GM12865 (cell line): ENCODE measurements around the gene CMC2.
A peak's percentile ranks its signal among the peaks of the same experiment; 100 is the strongest.

Source experiments
- DNase-seq: peaks from one replicate; pipeline ENCODE4 v3.0.0; 2010; ENCODE audit warnings: low read depth
- H3K4me3 ChIP-seq: 2 replicates; pipeline ENCODE4 v1.5.1; 2011; ENCODE audit warnings: mild to moderate bottlenecking, low read depth, low read length, control low read depth
- TF ChIP-seq, protein P1 (sequence below): IDR thresholded peaks from 2 replicates; pipeline ENCODE4 v1.5.1; 2011; ENCODE audit warnings: low read length, control low read depth, low read depth, inconsistent platforms; ENCODE audit not compliant: insufficient read depth; ENCODE audit errors: missing control alignments

CMC2 gene

DNA sequence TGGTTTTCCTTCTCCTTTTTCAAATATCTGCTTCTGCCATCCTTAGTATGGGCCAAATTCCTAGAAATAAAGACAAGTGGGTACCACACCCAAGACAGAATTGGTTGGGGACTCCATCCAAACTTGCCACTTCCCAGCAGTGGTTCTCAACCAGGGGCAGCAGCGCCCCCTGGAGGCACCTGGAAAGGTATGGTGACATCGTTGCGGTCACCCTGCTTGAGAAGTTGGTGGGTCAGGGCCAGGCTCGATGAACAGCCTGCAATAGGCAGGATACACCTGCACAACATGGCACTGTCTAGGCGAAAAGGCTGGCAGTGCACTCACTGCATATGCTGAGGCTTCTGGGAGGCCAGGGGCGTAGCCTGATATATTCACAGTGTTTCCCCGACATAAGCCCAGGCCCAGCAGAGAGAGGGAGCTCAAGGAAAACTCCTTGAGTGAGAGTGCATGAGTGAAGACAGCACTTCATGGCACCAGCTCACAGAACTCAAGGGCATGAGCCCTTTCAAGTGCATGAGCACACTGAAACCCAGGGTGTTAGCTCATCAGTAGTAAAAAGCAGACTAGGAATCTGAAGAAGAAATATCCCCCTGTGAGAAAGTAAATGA is 57.7 kb downstream of the CMC2 start:
- no peak overlapping the region for H3K4me3 ChIP-seq
- peak; percentile 61 for DNase-seq
- TF ChIP-seq, protein P1, sequence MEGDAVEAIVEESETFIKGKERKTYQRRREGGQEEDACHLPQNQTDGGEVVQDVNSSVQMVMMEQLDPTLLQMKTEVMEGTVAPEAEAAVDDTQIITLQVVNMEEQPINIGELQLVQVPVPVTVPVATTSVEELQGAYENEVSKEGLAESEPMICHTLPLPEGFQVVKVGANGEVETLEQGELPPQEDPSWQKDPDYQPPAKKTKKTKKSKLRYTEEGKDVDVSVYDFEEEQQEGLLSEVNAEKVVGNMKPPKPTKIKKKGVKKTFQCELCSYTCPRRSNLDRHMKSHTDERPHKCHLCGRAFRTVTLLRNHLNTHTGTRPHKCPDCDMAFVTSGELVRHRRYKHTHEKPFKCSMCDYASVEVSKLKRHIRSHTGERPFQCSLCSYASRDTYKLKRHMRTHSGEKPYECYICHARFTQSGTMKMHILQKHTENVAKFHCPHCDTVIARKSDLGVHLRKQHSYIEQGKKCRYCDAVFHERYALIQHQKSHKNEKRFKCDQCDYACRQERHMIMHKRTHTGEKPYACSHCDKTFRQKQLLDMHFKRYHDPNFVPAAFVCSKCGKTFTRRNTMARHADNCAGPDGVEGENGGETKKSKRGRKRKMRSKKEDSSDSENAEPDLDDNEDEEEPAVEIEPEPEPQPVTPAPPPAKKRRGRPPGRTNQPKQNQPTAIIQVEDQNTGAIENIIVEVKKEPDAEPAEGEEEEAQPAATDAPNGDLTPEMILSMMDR: peak; percentile 71

DNA sequence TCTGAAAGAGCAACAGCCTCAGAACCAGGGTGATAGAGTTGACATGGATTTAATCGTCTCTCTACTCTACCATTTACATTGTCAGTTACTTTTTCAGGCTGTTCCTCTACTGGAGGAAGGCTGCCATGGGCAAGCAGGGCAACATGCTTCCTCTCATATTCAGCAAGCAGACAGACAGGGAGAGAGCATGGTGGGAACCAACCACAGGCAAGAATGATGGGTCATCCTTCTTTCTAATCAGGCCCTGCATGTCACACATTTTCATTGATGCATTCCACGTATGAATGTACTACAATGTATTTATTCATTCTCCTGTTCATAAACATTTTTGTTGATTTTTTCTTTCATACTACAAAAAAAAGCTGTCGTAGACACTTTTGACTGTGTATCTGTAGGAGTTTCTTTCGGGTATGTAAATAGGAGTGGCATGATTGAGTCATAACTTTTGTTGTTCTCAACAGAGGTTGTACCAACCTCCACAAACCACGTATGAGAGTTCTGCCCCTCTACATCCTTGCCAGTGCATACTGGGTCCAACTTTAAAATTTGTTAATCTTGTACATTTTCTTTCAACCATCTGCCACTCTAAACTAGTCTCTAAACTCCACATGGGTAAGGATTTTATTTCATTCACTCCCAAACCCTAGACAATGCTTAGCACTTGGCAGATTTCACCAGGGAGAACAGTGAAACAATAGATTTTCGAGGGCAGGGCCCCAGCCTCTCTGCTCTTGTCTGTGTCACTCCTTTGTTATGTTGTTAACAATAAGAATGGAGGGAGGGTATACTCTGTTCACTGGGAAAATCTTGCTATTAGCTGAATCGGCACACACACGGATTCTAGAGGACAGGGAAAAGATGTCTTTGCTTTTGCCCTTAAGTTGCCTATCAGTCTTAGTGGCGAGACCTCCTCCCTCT is 58.7 kb downstream of the CMC2 start:
- H3K4me3 ChIP-seq: no peak overlapping the region
- DNase-seq: no peak
- TF ChIP-seq, protein P1: no peak

DNA sequence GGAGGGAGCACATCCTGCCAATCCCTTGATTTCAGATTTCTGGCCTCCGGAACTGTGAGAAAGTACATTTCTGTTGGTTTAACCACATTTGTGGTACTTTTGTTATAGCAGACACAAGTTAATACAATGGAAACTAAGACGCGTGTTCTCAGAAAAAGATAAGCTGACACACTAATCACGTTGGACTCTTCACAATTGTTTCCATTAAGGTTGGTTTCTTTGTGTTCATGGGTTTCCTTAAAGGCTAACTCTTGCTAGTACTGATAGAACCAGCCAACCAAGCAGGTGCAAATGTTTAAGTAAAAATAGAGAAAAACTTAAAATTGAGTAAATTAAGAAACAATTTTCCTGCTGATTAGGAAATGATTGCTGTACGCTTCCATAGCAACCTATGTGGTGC is 59.4 kb downstream of the CMC2 start:
- DNase-seq: no peak
- H3K4me3 ChIP-seq: no peak overlapping the region
- TF ChIP-seq, protein P1: no peak

DNA sequence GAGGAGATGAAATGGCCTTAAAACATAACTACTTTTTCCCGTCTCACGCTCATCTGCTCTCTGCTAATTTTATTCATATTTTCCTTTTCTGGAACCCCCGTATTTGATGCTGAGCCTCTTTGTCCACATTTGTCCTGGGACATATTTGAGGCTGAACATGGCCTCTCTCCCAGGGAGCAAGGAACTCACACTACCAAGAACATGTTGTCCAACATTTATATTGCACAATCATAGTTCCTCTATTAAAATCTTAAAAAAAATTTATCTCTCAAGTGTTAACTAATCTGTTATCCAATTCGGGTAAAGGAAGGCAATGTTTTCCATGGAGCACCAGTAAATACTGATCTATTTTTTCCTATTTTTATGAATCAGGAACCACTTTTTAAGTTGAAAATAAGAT is 60.2 kb downstream of the CMC2 start:
- TF ChIP-seq, protein P1: no peak
- DNase-seq: no peak

DNA sequence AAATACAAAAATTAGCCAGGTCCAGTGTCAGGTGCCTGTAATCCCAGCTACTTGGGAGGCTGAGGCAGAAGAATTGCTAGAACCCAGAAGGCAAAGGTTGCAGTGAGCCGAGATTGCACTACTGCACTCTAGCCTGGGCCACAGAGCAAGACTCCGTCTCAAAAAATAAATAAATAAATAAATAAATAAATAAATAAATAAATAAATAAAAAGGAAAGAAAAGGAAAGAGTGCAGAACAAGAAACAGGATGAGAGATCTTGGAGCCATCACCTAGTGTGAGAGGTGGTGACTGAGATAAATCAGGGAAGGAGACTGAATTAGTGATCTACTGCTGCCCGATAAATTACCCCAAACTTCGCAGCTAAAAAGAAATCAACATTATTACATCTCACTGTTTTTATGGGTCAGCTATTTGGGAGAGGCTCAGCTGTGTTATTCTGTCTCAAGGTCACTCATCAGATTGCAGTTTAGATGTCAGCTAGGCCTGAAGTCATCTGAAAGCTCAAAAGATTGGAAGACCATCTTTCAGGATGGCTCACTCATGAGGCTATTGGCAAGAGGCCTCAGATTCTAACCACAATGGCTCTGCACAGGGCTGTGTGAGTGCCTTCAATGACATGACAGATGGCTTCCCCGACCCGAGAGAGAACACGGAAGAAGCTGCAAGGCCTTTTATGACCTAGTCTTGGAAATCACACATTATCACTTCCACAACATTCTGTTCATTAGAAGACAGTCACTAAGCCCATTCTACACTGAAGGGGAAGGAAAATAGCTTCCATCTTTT is 66.4 kb downstream of the CMC2 start:
- TF ChIP-seq, protein P1: no peak
- H3K4me3 ChIP-seq: no peak overlapping the region
- no peak for DNase-seq

More for the DNA sequence above, 60.2 kb downstream of the CMC2 start:
- H3K4me3 ChIP-seq: no peak overlapping the region

DNA sequence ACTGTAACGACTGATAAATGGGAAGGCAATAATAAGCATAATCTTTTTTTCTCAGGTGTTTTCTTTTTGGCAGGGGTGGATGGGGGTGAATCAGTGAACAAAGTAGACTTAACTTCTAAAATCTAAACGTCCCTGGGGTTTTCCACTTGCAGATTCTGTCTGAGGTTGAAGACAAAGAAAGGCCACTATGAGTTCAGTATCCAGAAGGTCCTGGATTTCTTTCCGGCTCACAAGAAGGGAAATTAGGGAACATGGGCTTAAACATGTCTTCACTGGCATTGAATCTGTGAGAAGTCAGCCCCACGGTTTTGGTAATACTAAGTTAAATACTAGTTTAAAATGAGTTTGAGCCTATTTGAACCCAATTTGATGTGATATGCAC is 67.8 kb downstream of the CMC2 start:
- DNase-seq: no peak
- TF ChIP-seq, protein P1: no peak
- H3K4me3 ChIP-seq: no peak overlapping the region
